ENCODE results near the gene KIF26B.

The KIF26B gene

DNA sequence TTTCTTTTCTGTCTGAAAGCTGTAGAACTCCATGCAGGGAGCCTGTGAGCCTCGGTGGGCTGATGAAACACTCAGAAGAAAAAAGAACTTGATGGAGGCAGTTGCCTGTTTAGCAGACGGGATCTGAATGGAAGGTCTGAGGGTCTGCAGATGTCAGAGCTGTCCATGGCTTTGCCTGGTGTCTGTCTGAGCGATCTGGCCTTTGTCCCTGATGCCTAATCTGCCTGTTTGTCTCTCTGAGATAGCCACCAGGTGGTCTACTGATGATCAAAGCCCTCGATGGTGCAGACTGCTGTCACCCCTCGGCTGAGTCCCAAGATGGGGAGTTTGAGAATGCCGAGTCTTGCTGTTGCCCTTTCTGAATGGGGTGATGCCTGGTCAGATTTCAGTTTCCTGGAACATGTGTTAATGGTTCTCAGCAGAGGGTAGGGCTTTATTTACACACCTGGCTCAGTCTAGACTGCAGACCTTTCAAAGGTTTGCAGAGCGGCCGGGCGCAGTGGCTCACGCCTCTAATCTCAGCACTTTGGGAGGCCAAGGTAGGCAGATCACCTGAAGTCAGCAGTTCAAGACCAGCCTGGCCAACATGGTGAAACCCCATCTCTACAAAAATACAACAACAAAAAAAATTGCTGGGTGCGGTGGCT is 90.4 kb downstream of the KIF26B start:
- no peak for DNase-seq

DNA sequence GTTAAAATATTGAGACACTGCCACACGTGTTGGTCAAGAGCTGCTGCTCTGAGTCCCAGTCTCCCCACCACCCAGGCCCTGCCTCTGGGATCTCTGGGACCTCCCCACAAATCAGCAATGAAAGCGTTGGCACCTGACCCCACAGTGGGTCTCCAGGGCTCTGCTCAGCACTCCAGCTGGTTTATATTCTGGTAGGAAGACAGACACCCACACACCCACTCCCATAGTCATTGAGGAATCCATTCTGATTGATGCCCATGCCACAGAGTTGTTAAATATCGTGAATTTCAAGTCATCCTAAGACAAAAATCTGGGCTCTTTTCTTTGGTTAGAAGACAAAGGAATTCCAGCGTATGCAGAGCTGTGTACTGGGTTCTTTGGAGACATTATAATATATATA is 91.6 kb downstream of the KIF26B start:
- DNase-seq = no peak

DNA sequence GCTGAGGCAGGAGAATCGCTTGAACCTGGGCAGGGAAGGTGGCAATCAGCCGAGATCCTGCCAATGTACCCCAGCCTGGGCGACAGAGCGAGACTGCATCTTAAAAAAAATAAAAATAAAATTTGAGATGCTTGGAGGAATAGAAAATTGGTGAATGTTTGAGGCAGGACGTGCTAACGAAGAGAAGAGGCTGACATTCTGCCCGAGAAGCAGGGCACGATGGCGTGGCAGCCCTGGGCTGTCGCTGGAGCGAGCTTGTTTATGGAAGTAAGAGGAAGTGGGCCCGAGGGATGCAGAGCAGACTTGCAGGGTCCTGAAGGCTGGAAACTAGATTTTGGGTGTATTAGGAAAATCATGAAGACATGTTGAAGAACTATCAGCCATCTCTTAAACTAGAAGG is 92.6 kb downstream of the KIF26B start:
- DNase-seq = no peak

DNA sequence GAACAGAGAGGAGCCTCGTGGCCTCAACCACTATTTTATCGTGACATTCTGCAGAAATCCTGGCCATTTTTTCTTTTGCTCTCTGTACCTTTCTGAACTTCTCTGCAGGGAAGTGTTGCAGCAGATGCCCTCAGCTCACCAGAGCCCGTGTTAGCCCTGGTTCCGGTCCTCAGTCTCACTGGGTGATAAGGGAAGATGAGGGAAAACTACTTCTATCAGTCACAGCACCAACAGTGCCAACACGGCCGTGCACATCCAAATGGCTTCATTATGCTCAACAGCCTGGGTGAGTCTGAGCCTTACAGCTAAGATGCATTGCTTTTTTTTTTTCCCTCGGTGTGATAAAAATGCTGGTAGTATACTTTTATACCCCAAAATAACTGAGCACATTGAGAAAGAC is 93.0 kb downstream of the KIF26B start:
- DNase-seq = no peak

DNA sequence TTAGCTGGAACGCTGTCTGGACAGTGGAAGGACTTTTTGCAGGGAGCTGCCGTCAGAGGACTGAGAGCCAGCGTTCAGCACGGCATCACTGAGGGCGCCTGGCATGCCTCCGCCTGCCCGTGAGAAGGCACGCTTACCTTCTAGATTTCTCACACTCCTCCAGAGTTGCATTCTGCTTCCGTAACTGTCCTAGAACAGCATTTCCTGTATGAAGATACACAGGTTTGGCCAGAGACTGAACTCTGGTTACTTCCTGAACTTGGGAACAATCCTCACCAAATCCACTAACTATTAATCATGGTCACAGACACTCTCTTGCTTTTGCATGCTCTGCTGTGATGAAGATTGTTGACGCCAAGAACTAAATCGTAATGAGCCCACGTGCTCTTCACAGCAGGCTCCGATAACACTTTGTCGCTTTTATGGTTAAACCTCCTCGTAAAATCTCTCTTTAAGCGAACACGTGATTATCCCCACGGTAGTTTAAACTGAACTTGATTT is 93.5 kb downstream of the KIF26B start:
- DNase-seq = no peak

DNA sequence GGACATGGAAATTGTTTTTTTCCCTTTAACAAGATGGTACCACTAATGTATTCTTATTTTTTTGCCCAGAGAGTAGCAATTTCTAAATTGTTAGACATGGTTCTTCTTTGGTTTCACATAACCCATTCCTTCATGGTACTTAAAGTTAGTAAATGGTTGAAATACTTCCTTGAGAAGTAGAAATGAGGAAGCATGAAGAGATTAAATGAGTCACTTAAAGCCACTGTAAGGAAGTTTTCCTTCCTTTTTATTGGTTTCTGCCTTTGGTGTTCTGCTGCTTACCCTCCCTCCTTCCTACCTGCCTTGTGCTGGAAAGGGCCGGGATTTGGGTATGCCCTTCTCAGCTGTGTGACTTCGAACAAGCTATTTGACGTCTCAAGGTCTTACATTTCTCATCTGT is 101.0 kb downstream of the KIF26B start:
- no peak for DNase-seq

DNA sequence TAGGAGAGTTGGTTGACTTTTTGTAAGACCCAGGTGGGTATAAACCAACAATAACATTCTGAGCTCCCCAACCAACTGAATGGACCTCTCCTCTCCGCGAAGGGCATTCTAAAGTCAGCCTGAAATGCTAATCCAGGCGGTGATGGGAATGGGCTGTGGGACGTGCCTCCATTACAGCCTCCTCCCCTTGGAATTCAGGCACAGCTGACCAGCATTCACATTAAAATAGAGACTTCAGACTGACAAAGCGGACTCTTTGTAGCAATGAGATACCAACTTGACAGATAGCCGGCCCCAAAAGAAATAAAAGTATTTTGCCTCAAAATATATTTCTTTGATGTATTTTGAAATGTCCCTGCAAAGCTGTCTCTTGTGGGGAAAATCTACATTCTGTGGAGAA is 101.7 kb downstream of the KIF26B start:
- no peak for DNase-seq

DNA sequence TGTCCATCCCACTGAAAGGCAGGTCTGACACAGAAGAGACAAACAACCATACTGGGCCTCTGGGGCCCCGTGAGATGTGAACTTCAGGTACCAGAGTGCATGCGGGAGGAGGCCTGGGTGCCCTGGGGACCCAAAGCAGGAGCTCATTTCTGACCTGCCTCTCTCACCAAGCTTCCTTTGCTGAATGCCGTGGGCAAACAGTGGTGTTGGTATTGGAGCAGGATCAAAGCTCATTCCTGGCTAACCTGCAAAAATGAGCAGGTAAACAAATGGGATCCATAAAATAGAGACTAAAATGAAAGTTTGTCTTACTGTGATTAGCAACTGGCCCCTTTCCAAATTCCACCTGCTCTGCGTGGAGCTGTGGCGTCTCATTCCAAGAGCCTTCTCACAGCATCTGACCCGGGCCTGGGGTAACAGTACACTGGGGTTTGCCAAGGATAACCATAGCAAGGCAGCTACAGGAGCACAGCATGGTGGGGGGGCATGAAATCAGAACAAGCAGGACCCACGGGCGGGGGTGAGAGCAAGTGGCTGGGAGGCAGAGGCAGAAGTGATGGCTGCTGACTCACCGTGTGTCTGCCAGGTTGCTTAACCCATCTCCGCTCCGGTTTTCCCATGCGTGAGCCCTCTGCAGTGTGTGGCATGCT is 103.6 kb downstream of the KIF26B start:
- DNase-seq = no peak

DNA sequence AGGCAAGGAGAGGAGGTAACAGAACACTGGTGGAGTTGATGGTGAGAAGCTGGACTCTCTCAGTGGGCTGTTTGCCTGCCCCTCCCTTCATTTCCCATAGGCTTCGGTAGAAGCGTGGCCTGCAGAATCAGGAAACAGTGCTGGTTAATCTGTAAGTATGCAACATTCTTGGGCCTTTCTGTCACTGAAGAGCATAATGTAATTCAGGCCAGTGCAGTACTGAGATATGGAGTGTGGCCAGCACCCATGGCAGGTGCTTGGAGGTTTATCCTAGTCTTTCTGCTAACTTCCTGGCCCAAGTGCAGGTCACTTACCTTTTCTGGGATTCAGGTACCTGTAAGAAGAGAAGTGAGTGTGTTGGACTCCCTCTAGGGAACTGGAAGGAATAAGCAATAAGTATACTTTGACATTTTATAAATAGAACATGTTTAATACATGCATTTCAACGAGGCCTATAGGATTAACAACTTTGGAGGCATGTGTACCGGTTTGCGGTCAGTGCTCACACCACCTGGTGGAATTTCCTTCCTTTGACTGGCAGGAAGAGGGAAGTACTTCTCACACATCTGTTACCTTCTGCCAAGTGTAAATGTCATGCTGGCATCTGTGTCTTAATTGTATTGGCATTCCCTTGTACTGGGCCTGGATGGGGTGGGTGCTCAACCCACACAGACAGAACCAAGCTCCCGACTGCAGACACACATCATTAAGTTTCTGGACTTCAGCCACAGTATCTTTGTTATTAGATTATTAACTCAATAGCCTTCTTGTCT is 105.5 kb downstream of the KIF26B start:
- DNase-seq = no peak

DNA sequence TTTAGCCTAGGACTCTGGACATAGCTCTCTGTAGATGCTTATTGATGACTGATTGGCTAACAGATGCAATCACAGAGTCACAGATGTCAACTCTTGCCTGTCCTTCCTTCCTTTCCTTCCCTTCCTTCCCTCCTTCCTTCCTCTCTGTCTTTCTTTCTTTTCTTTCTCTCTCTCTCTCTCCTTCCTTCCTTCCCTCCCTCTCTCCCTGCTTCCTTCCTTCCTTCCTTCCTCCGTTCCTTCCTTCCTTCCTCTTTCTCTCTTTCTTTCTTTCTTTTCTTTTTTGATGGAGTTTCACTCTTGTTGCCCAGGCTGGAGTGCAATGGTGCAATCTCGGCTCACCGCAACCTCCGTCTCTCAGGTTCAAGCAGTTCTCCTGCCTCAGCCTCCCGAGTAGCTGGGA is 106.1 kb downstream of the KIF26B start:
- DNase-seq = no peak

DNA sequence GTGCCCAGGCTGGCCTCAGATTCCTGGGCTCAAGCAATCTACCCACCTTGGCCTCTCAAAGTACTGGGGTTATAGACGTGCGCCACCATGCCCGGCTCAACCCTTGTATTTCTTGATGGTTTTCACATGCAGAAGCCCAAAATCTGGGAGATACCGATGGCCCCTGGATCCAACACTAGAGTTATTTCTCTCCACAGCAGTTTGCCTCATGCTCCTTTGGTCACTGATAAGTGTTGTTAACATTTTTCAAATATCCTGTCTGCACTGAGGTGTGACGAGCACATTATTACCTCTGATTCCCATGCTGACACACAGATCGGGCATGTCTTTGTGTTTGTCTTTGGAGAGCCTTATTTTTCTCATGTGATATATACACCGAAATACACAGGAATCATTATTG is 107.0 kb downstream of the KIF26B start:
- no peak for DNase-seq

DNA sequence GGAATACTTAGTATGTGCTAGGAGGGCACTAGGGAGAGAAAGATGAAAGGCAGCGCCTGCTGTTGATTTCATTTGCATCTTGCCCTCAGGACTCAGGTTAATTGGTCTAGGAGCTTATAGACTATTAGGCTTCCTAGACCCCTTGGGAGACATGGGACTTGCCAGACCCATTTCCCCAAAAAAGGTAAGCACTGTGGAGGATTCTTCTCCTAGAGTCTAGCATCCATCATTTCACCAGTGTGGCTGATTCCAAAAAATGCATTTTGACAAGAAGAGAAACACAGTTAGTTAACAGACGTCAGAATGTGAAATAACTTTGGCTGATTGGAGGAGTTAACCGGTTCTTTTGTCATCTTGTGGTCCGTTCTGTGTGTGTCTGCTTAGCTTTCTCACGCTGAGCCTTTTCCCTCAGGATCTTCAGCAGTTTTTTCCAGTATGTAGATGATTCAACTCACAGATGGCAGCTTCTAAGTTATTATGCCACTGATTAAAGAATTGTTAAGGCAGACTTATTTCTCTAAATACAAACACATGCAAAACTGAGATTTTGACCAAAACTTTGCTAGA is 108.8 kb downstream of the KIF26B start:
- DNase-seq = peak; percentile 44 to 56

DNA sequence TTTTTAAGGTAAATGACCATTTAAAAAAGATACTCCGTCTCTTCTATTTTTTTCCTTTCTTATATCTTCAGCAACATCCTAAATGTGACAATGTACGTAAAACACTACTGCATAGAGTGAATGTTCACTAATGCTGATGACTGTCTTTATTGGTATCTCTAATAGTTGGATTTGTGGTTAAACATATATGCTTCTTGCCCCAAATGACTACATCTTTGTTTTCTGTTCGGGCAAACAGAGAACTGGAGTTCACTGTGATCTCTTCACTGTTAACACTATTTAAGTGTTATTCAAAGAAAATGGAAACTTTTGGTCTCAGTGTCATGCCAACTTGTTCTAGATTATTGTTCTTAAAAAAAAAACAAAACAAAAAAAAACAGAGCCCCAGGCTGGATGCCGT is 109.4 kb downstream of the KIF26B start:
- DNase-seq = no peak

DNA sequence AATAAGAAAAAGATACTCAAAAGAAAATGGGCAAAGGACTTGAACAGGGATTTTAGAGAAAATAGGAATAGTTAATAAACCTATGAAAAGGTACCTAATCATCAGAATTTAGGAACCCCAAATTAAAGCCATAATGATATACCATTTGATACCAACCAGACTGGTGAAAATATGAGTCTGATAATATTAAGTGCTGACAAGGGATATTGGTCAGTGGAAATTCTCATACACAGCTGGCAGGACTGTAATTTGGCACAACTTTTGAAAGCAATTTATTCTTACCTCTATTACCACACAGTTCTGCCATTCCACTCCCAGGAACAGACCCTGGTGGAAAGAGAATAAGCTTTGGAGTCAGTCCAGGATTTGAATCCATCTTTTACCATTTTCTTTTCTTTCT is 111.3 kb downstream of the KIF26B start:
- DNase-seq = no peak

DNA sequence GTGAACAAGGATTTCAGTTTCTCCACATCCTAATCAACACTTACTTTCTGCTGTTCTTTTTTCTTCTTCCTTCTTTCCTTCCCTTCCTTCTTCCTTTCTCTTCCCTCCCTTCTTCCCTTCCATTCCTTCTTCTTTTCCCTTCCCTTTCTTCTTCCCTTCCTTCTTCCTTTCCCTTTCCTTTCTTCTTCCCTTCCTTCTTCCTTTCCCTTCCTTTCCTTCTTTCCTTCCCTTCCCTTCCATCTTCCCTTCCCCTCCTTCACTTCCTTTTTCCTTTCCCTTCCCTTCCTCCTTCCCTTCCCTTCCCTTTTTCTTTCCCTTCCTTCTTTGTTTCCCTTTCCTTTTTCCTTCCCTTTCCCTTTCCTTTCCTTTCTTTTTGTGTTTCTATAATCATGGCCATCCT is 115.3 kb downstream of the KIF26B start:
- DNase-seq = peak in 1 of 2 experiments; percentile 12

DNA sequence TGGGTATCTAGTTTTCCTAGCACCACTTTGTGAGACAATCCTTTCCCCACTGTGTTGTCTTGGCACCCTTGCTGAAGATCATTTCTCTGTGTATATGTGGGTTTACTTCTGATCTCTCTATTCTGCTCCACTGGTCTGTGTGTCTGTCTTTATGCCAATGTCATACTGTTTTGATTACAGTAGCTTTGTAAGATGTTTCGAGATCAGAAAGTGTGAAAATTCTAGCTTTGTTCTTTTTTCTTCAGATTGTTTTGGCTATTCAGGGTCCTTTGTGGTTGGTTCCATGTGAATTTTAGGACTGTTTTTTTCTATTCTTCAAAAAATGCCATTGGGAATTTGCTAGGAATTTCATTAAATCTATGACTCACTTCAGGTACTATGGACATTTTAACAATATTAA is 116.2 kb downstream of the KIF26B start:
- DNase-seq = peak; percentile 12 to 41

DNA sequence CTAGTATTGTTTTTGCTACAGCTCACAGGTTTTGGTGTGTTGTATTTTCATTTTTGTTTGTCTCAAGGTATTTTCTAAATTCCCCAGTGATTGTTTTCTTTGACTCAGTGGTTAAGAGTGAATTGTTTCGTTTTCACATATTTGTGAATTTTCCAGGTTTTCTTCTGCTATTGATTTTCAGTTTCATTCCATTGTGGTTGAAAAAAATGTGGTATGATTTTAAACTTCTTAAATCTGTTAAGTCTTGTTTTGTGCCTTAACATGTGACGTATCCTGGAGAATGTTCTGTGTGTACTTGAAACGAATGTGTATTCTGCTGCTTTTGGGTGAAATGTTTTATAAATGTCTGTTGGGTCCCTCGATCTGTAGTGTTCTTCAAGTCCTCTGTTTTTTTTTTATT is 117.9 kb downstream of the KIF26B start:
- no peak for DNase-seq

DNA sequence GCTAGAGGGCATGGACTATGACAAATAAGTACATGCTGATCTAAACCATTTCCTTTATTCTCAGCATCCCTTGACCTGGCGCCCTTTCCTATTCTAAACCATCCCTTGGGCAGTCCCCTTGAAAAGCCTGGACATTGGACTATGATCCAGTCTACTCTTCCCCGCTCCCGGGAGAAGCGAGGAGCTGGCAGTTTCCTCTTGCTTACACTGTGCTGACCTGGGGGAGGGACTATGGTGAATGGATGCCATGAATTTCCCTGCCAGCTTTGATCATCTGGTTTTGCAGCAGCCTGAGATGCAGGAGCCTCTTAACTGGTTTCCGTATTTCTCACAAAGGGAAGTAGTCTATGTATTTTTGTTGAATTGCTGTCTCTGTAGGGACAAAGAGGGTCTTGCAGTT is 121.7 kb downstream of the KIF26B start:
- DNase-seq = no peak

DNA sequence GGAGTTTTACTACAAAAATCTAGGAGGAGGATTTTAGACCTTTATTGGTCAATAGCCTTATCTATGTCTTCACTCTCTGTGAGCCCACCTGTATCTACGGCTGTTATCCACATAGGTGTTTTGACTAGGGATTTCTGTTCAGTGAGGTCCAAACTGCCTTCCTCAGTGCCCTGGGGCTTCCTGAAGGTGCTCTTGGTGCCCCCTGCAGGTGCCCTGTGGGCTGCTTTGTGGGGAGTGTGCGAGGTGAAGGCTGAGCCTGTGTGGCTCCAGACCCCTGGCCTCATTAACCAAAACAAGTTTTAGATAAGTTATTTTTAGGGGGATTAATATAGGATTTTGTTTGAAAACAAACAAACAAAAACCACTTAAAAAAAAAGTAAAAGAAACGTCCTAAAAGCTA is 122.5 kb downstream of the KIF26B start:
- DNase-seq = peak in 1 of 2 experiments; percentile 33

DNA sequence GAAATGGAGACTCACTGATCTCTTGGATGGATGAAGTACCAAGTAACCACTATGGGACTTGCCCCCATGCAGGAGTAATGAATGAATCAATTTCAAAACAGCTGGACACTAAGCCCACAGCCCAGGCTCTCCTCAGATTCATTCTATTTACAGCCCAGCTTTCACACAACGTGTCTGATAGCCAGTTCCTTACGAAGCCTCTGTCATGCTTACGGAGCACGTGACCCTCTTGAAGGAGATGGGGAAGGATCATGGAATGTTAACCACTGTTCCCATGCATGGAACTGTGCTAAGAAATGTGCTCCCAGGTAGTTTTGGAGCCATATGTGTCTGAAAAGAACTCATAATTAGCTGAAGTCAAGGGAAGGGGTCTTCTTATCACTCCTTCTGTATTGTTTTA is 124.1 kb downstream of the KIF26B start:
- DNase-seq = no peak

DNA sequence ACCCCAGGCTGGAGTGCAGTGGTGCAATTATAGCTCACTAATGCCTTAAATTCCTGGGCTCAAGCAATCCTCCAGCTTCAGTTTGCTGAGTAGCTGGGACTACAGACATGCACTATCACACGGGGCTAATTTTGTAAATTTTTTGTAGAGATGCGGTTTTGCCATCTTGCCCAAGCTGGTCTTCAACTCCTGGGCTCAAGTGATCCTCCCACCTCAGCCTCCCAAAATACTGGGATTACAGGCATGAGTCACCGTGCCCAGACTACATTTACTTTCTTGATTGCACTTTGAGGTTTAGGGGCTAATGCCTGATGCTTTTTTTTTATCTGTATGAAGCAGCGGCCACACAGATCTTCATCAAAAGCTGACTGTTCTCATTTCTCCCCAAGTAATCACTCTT is 124.6 kb downstream of the KIF26B start:
- DNase-seq = no peak

DNA sequence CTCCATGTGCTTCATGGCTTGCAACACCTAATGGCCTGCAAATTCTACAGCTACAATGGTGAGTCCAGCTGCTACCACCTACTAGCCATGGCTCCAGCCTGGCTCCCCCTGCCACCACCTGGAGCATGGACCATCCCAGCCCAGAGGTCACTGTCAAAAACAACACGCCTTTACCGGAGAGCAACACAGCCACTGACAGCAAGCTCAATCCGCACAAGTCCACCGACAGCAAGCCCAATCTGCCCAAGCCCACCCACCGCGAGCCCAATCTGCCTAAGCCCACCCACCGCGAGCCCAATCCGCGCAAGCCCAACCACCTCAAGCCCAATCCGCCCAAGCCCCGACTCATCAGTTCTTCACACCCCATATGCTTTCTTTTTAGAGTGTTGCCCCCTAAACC is 128.2 kb downstream of the KIF26B start:
- DNase-seq = no peak

DNA sequence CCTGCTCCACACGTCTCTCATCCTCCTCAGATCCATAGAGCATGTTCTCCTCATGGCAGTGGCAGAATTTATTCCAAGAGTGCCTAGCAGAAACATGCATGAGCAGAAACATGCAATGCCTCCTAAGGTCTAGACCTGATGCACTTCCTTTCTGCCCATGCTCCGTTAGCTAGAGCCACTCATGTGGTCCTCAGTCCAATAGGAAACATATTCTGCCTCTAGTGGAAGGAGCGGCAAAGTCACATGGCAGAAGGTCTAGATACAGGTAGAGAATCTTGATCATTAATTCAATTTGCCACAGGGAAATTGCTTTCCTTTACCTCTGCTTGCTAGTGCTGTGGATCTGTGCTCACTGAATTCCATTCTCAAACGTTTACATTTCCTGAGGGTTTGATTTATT is 130.4 kb downstream of the KIF26B start:
- DNase-seq = no peak

DNA sequence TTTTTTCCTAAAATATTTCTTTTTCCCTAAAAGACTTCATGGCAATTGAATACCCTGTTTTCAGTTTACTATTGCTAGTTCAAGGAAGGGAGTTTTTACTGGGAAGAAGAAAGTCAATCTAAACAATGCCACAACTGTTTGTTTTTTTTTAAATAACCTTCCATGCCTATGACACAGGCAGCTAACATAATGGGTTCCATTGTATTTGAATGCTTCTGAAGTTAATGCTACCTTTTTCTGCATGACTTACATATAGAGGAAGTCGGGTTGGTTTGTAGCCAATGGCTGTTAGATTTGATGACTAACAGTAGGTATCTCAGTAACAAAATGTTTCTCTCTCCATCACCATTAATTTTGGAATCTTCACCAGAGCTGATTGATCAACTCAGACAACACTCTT is 134.0 kb downstream of the KIF26B start:
- DNase-seq = peak in 1 of 2 experiments; percentile 22

Data from NCI-H526 (cell line).